Prostate gland (tissue), 2 donors: Measurements from ENCODE around the gene DEGS1. TPM values are rescaled to one million over a fixed set of nuclear protein-coding genes. Genes with fewer than 3 reads are reported as not detected.

Experiments
- DNase-seq: peaks from one replicate; pipeline ENCODE4 v3.0.0-alpha.2; 2019; ENCODE audit warnings: low spot score
- H3K27ac ChIP-seq, 2 donors: fragments of 200-600 bp; sonication (generic); 2 replicates each; pipeline ENCODE4 v1.5.1; 2017 to 2019
- H3K27me3 ChIP-seq: fragments of 200-600 bp; sonication (generic); replicated peaks from 2 replicates; pipeline ENCODE4 v1.5.1; 2019; ENCODE audit not compliant: insufficient read depth
- H3K36me3 ChIP-seq, 2 donors: fragments of 200-600 bp; sonication (generic); 1 replicate in 1 of 2; 2 replicates in 1 of 2; pipeline versions ENCODE4 v1.5.1 to v1.8.1; 2017 to 2019
- H3K4me1 ChIP-seq: fragments of 200-600 bp; sonication (generic); replicated peaks from 2 replicates; pipeline ENCODE4 v1.5.1; 2019
- H3K4me3 ChIP-seq, 2 donors: fragments of 200-600 bp; sonication (generic); 2 replicates each; pipeline ENCODE4 v1.5.1; 2017 to 2019
- H3K9me3 ChIP-seq: fragments of 200-600 bp; sonication (generic); 2 replicates; pipeline ENCODE4 v1.5.1; 2017
- CTCF ChIP-seq, 4 experiments: fragments of 200-600 bp in 2 of 4; fragments of 450-650 bp in 2 of 4; sonication (generic) in 2 of 4; IDR thresholded peaks; 1 replicate in 3 of 4; 2 replicates in 1 of 4; pipeline ENCODE4 v1.5.1; 2016 to 2019; ENCODE audit warnings: antibody characterized with exemption in 4 of 4, mild to moderate bottlenecking in 2 of 4, moderate library complexity in 2 of 4
- POLR2A ChIP-seq: fragments of 450-650 bp; IDR thresholded peaks from one replicate; pipeline ENCODE4 v1.6.1; 2016; ENCODE audit warnings: antibody characterized with exemption, mild to moderate bottlenecking
- POLR2AphosphoS5 ChIP-seq: sonication (generic); formaldehyde crosslinking; IDR thresholded peaks from one replicate; pipeline ENCODE4 v1.6.1; 2017; ENCODE audit warnings: antibody characterized with exemption
- WGBS: methylation state at CpG from one replicate; pipeline ENCODE4 v1.1.5; 2018; 5-methylcytosine and 5-hydroxymethylcytosine counted together
- intact Hi-C: fragments of 100-400 bp; cut with DNase I; formaldehyde crosslinking; loops from one replicate; pipeline ENCODE4 v1.14.2; 2022
- total RNA-seq, 2 donors: library from RNA; depleted of rRNA; stranded (reverse); fragments of >200 nt; gene quantifications; one replicate each; pipeline ENCODE4 v1.1.0, GENCODE V29; 2016

The DEGS1 gene
- 100 to 1,000 TPM in 1 of 2 donors, 10 to 100 TPM in 1; 78.8 to 172 TPM for total RNA-seq

GRCh38 chr1:224182866-224183590 lies at the start of gene DEGS1:
DEGS1 (plus strand) TSS chr1:224183240; CDS start chr1:224183337, 97 bp downstream.
- Histone ChIP-seq H3K27ac (peak within 1 kb of the TSS; percentile 94 to 98), H3K4me1 (peaks cover 3% of the 10 kb centered on the region), H3K9me3 (no peaks in the 10 kb centered on the region), H3K4me3 (peak within 1 kb of the TSS; percentile 92 to 99), H3K36me3 (no peaks in the 10 kb centered on the region), H3K27me3 (no peaks in the 10 kb centered on the region)
- intact Hi-C loops, result loop anchor here (10.0 kb wide), 2 partner anchors 68 to 152 kb away; partner anchors contain the start of genes FBXO28 and NVL
- peak; percentile 79 for DNase-seq
- 1% methylated on average over 18 of the region's 94 CpGs for WGBS
- peak; percentile 78 for TF ChIP-seq POLR2AphosphoS5
- peak; percentile 98 for TF ChIP-seq POLR2A
- TF ChIP-seq CTCF (IDR thresholded peaks at IDR 0.05), result peak in 2 of 4 experiments; percentile 12 to 32

- intact Hi-C loops, result no loop called here
- H3K27ac ChIP-seq, result no peak overlapping the region
- no peaks in the 10 kb centered on the region for H3K4me1 ChIP-seq
- no peak overlapping the region for H3K4me3 ChIP-seq
- DNase-seq, result no peak
- WGBS, result 82% methylated on average over 5 of the region's 5 CpGs
- no peak for TF ChIP-seq POLR2AphosphoS5
- TF ChIP-seq POLR2A, result no peak
- TF ChIP-seq CTCF (IDR thresholded peaks at IDR 0.05), result no peak
- no peaks in the 10 kb centered on the region for H3K27me3 ChIP-seq
- H3K9me3 ChIP-seq, result no peaks in the 10 kb centered on the region
- no peaks in the 10 kb centered on the region for H3K36me3 ChIP-seq
Observed at GRCh38 chr1:224133741-224134299, 49.2 kb upstream of the DEGS1 start.

- Histone ChIP-seq H3K36me3 (no peaks in the 10 kb centered on the region), H3K4me1 (no peaks in the 10 kb centered on the region), H3K9me3 (no peaks in the 10 kb centered on the region), H3K4me3 (no peak overlapping the region), H3K27me3 (no peaks in the 10 kb centered on the region), H3K27ac (no peak overlapping the region)
- DNase-seq, result no peak
- TF ChIP-seq POLR2AphosphoS5 (no peak), POLR2A (no peak), CTCF (IDR thresholded peaks at IDR 0.05) (no peak)
- intact Hi-C loops, result no loop called here
Observed at GRCh38 chr1:224137518-224137917, 45.5 kb upstream of the DEGS1 start.

GRCh38 chr1:224138198-224138597 lies 44.8 kb upstream of the DEGS1 start:
- no peaks in the 10 kb centered on the region for H3K4me1 ChIP-seq
- TF ChIP-seq POLR2A (no peak), CTCF (IDR thresholded peaks at IDR 0.05) (no peak), POLR2AphosphoS5 (no peak)
- intact Hi-C loops, result no loop called here
- H3K9me3 ChIP-seq, result no peaks in the 10 kb centered on the region
- H3K4me3 ChIP-seq, result no peak overlapping the region
- peak overlapping the region in 1 of 2 donors; percentile 27 for H3K27ac ChIP-seq
- no peaks in the 10 kb centered on the region for H3K36me3 ChIP-seq
- DNase-seq, result no peak
- 68% methylated on average over 3 of the region's 3 CpGs for WGBS
- H3K27me3 ChIP-seq, result no peaks in the 10 kb centered on the region

GRCh38 chr1:224141693-224142092 lies 41.3 kb upstream of the DEGS1 start:
- H3K36me3 ChIP-seq, result no peaks in the 10 kb centered on the region

More at GRCh38 chr1:224141693-224142092, 41.3 kb upstream of the DEGS1 start:
- no peak for TF ChIP-seq POLR2A
- no peak for TF ChIP-seq POLR2AphosphoS5
- Histone ChIP-seq H3K4me1 (no peaks in the 10 kb centered on the region), H3K9me3 (no peaks in the 10 kb centered on the region), H3K27ac (no peak overlapping the region), H3K27me3 (no peaks in the 10 kb centered on the region), H3K4me3 (no peak overlapping the region)
- DNase-seq, result no peak
- 94% methylated on average over 3 of the region's 3 CpGs for WGBS
- intact Hi-C loops, result no loop called here
